Ramos (cell line): ENCODE data around the gene FIBIN.

Experiments
- in situ Hi-C: fragments of 300-500 bp; cut with MboI; formaldehyde crosslinking; loops from one replicate; pipeline ENCODE4 v1.14.3; 2022; ENCODE audit warnings: low sequenced_read_pairs; ENCODE audit not compliant: unreplicated experiment

FIBIN gene

DNA sequence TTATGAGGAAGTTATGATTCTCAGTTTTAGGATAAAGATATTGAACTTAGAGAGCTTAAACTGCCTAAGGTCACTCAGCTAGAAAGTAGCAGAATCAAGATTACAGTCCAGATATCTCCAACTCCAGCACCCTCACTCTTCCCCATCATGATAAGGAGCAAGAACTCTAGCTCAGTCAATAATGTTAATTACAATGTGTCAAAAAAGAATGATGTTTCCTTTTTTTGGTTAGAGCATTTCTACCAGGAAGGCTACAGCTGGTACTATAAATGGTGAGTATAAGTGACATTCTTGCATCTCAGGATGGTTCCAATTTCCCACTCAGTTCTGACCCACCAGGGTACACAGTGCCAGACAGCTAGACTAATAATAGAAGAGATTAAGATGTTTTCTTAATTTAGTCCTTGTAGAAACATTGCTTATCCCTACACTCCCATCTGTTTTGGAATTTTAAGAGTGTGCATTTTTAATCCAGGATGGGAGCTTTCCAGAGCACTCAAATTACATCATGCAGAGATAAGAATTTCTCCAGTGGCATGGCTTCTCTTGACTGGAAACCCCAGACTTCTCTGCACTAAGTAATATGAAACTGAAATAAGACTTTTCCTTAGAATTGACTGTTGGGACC lies 25.1 kb downstream of the FIBIN start:
- in situ Hi-C loops: no loop called here

DNA sequence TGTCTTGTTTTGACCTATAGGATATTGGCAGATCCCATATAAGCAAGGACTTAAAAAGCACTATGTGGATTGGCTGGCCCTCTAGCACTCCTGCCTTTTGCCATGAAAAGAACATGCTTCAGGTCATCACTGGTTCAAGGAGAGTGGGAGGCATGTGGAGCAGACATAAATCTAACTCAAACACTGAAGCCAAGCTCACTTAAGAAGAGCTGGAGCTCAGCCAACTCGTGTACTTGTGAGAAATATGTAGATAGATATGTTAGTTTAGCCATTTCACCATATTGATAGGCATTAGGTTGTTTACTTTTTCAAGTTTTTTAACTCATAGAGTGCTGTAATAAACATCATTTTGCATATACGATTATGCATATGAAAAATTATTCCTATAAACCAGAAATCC lies 26.8 kb downstream of the FIBIN start:
- in situ Hi-C loops: no loop called here

GRCh38 chr11:27022659-27023251 lies 28.8 kb downstream of the FIBIN start:
- in situ Hi-C loops: no loop called here

GRCh38 chr11:27024865-27025264 lies 31.0 kb downstream of the FIBIN start:
- in situ Hi-C loops: no loop called here

DNA sequence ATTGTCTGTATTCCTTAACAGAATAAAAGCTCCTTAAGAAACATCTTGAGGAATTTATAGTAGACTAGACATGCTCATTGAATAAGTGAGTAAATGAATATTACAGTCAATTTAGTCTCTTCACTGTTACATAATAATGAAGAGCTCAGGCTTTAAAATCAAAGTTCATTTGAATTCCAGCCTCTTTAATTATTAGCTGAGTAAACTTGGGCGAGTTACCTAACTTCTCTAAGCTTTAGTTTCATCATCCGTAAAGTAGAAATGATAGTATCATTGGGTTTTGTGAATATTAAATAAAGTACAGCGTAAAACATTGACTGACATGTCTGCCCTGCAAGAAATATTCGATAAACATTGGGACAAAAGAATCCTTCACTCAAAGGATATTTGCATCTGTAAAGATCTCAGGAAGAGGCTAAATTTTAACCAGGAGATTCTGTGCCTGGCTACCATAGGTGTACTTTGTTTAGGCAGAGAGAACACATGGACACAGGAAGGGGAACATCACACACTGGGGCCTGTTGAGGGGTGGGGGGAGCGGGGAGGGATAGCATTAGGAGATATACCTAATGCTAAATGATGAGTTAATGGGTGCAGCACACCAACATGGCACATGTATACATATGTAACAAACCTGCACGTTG lies 31.5 kb downstream of the FIBIN start:
- in situ Hi-C loops: no loop called here

DNA sequence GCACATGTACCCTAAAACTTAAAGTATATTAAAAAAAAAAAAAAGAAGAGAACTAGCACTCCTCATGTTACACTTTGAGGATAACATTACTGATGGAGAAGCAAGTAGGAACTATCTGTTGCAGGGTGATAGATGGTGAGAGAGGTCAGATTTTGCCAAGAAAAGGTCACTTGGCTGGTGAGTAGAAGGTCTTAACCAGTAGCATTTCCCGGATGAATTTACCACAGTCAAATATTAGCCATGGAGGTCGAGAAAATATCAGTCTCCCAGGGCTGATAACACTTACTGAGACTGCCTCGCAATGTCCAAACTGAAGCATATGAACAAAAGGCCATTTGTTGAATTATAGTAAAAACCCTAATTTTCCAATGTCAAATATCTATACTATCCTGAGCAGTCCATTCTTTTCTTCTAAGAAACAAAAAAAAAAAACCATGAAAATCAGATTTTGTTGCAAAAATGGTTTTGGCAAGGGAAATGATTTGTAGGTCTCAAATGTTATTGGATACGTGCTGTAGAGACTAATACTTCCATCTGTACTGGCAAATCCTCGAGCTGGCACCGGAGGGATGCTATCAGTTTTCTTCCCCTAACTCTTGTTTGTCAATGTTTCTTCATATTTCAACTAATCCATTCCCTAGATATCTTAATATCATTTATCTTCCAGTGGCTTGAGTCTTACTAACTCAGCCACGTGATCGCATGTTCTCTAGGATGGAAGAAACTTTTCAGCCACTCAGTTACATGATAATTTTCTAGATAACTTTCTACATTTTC lies 32.2 kb downstream of the FIBIN start:
- in situ Hi-C loops: no loop called here

GRCh38 chr11:27028561-27028965 lies 34.7 kb downstream of the FIBIN start:
- in situ Hi-C loops: no loop called here

GRCh38 chr11:27029966-27030365 lies 36.1 kb downstream of the FIBIN start:
- in situ Hi-C loops: no loop called here

DNA sequence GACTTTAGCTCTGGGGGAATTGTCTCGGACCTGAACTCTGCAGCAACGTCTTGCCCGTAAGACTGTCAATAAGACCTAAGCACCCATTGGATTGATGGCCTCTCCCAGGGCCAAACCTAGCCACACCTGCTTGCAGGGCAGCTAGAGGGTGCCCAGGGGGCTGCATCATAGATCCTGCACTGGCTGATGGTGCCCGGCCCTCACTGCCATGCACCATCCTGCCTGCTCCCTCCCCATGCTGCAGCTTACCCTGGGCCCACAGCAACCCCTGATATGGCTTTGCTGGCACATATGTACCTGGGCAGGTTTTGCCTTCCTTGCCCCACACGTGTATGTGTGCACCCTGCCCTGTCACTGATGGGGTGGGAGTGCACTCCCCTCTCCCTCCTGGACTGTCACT lies 37.8 kb downstream of the FIBIN start:
- in situ Hi-C loops: no loop called here

- in situ Hi-C loops: no loop called here
Observed at GRCh38 chr11:27039873-27040272, 46.0 kb downstream of the FIBIN start.

- in situ Hi-C loops: no loop called here
Observed at GRCh38 chr11:27040302-27041115, 46.6 kb downstream of the FIBIN start, which contains the start of gene BBOX1. Gene BBOX1, plus strand, starts transcription at chr11:27040815. Its CDS starts 14,616 bp downstream, at chr11:27055431.

DNA sequence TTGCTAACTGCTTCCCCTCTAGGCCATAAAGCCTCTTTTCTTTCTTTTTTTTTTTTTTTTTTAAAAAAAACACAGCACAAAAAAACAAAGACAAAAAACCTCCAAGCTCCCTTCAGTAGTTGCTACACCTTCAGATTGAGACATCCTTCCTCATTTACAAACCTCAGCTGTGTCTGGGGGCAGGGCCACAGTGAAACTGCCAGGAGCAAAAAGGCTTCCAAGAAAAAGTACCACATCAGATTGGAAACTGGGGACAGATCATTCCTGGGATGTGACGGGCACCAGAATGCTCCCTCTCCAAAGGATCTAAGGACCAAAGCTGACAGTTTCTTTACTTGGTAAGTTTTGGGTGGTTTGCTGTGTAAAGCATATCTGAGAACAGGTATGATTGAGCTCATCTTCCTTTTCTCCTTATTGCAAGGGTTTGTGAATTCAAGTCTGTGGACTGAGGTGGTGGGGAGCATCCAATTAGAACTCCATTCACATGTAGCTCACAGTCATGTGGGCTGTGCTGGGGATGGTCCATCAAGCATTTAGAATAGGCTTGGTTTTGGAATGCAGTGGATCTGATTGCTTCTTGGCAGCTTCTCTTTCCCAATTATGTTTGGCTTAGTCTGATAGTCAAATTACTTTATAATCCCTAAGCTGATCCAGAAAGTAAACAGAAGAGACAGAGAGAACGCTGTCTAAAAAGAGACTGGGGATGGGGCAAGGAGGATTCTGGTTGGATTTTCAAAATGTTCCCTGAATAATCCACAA lies 47.4 kb downstream of the FIBIN start:
- in situ Hi-C loops: no loop called here
